Muscle layer of duodenum (tissue), 2 donors: ENCODE data around the gene MIER2.

Experiments used
- H3K27ac ChIP-seq: one replicate; pipeline ENCODE4 v1.7.0; 2013; ENCODE audit warnings: mild to moderate bottlenecking, low read length
- H3K27me3 ChIP-seq: one replicate; pipeline ENCODE4 v1.7.0; 2013; ENCODE audit warnings: low read depth, mild to moderate bottlenecking, control low read depth, low read length
- H3K36me3 ChIP-seq, 2 donors: one replicate each; pipeline ENCODE4 v1.7.0; 2013; ENCODE audit warnings: low read length in 2 of 2, control low read depth in 1 of 2, mild to moderate bottlenecking in 1 of 2; ENCODE audit not compliant: insufficient read depth in 2 of 2, control insufficient read depth in 1 of 2
- H3K4me1 ChIP-seq, 2 donors: one replicate each; pipeline ENCODE4 v1.7.0; 2013; ENCODE audit warnings: low read length in 2 of 2, mild to moderate bottlenecking in 2 of 2, control low read depth in 1 of 2, moderate library complexity in 1 of 2; ENCODE audit not compliant: insufficient read depth in 2 of 2, control insufficient read depth in 1 of 2
- H3K4me3 ChIP-seq, 2 donors: one replicate each; pipeline ENCODE4 v1.7.0; 2013; ENCODE audit warnings: low read length in 2 of 2, low read depth in 1 of 2, mild to moderate bottlenecking in 1 of 2
- H3K9me3 ChIP-seq, 2 donors: one replicate each; pipeline ENCODE4 v1.7.0; 2013; ENCODE audit warnings: low read length in 2 of 2, control low read depth in 1 of 2, mild to moderate bottlenecking in 1 of 2; ENCODE audit not compliant: control insufficient read depth in 1 of 2
- donor health status: healthy.

The MIER2 gene

DNA sequence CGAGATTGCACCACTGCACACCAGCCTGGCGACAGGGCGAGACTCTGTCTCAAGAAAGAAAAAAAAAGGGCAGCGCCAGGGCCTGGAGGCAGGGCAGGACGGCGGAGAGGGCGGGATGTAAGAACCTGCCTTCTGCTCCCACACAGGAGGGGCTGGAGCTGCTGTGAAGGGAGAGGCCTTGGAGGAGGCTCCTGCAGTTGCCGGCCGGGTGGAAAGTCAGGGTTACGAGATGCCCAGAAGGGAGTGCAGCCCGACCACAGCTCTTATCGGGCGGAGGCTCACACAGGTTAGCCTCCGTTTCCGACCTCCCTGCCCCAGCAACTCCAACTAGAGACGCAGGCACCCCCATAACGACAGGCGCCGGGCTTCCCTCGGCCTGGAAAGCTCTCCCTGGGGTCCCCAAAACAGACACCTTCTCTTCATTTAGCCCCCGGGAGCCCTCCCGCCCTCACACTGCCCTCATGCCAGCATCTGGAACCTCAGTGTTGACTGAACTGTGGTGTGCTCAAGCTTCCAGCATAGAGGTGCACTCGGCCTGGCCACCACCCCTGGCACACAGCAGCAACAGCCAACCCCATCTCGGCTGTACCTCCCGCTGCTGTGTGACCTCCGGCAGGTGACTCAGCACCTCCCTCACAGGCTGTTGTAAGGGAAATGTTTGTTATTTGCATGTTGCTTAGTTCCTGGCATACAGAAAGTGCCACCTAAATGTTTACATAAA is 54.8 kb downstream of the MIER2 start:
- Histone ChIP-seq H3K36me3 (no peaks in the 10 kb centered on the region), H3K27ac (peak overlapping the region; percentile 12), H3K4me1 (peaks cover 8 to 26% of the 10 kb centered on the region in 2 donors), H3K4me3 (peak overlapping the region in 1 of 2 donors; percentile 62), H3K27me3 (peaks cover 24% of the 10 kb centered on the region), H3K9me3 (no peaks in the 10 kb centered on the region)

DNA sequence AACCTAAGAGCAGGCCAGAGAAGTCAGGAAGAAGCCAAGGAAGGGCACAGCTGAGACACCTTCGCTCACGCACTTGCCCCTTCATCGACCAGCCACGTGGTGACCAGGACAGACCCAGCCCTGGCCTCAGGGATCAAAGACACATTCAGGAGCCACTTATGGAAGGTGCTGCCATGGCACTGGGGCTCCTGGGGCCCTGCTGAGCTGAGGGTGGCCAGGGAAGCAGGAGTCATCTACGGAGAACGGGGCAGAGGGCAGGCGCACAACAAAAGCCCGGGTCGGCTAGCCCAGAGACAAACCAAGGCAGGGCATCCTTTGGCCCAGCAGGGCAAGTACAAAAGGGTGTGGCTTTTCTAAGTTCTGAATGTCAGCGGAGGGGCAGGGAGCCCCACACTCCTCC is 55.7 kb downstream of the MIER2 start:
- H3K4me3 ChIP-seq: no peak overlapping the region
- H3K36me3 ChIP-seq: no peaks in the 10 kb centered on the region
- no peak overlapping the region for H3K27ac ChIP-seq
- H3K4me1 ChIP-seq: peaks cover 0 to 17% of the 10 kb centered on the region in 2 donors
- peaks cover 17% of the 10 kb centered on the region for H3K27me3 ChIP-seq
- no peaks in the 10 kb centered on the region for H3K9me3 ChIP-seq

DNA sequence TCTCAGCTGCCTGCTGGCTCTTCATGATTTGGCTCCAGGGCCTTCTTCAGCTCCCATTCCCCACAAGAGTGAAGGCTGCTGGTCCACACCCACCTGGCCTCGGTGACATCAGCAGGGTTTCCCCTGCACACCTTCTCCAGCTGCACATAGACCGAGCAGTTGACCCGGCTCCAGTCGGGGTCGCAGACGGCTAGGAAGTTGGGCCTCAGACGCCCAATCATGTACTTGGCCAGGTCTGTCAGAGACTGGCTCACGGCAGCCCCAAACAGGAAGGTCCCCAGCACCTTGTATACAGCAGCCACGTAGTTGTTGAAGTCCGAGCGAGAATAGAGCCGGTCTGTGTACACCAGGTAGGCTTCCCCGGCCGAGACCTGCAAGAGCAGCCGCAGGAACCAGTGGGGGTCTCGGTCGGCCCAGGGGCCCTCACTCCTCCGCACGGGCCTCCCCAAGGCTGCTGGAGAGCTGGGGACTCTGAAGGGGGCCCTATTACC is 57.2 kb downstream of the MIER2 start:
- Histone ChIP-seq H3K27me3 (peaks cover 7% of the 10 kb centered on the region), H3K27ac (no peak overlapping the region), H3K4me1 (peaks cover 0 to 16% of the 10 kb centered on the region in 2 donors), H3K9me3 (no peaks in the 10 kb centered on the region), H3K36me3 (no peaks in the 10 kb centered on the region), H3K4me3 (no peak overlapping the region)

- H3K4me3 ChIP-seq: no peak overlapping the region
- no peaks in the 10 kb centered on the region for H3K4me1 ChIP-seq
- no peaks in the 10 kb centered on the region for H3K36me3 ChIP-seq
- no peaks in the 10 kb centered on the region for H3K9me3 ChIP-seq
- no peaks in the 10 kb centered on the region for H3K27me3 ChIP-seq
- no peak overlapping the region for H3K27ac ChIP-seq
Measured at GRCh38 chr19:283395-283794, 61.2 kb downstream of the MIER2 start.

- Histone ChIP-seq H3K4me3 (no peak overlapping the region), H3K27ac (no peak overlapping the region), H3K9me3 (no peaks in the 10 kb centered on the region), H3K4me1 (no peaks in the 10 kb centered on the region), H3K27me3 (no peaks in the 10 kb centered on the region), H3K36me3 (no peaks in the 10 kb centered on the region)
Measured at GRCh38 chr19:282501-282900, 62.1 kb downstream of the MIER2 start.

- Histone ChIP-seq H3K4me1 (no peaks in the 10 kb centered on the region), H3K36me3 (no peaks in the 10 kb centered on the region), H3K27me3 (no peaks in the 10 kb centered on the region), H3K27ac (no peak overlapping the region), H3K9me3 (no peaks in the 10 kb centered on the region), H3K4me3 (no peak overlapping the region)
Measured at GRCh38 chr19:281992-282391, 62.6 kb downstream of the MIER2 start.

DNA sequence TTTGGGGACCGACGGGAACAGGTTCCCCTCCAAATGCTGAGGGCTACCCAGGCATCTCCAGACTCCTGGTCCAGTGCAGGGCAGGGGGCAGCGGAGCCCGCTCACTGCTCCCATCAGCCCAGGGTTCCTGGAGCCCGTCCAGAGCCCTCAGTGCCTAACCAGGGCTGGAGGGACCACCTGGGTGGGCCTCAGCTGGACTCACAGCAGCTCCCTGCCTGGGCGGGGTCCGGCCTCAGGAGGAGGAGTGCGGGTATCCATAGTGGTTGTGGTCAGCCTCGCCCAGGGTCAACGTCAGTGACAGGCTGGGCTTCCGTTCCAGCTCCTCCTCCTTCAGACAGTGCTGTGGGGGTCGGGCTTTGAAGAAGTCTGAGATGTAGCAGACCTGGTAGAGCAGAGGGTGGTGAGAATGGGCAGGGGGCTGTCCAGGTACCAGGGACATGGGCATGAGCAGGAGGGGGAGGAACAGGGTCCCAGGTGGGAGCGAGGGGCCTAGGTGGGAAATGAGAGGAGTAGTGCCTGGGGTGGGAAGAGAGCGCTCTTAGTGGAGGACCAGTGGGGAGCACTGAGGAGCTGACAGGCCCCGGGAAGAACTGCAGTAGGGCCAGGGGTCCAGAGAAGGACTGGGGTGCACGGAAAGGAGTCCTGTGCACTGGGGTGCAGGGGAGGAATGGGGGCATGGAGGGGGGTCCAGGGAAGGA is 63.3 kb downstream of the MIER2 start:
- Histone ChIP-seq H3K27me3 (no peaks in the 10 kb centered on the region), H3K9me3 (no peaks in the 10 kb centered on the region), H3K36me3 (no peaks in the 10 kb centered on the region), H3K27ac (no peak overlapping the region), H3K4me1 (no peaks in the 10 kb centered on the region), H3K4me3 (no peak overlapping the region)

DNA sequence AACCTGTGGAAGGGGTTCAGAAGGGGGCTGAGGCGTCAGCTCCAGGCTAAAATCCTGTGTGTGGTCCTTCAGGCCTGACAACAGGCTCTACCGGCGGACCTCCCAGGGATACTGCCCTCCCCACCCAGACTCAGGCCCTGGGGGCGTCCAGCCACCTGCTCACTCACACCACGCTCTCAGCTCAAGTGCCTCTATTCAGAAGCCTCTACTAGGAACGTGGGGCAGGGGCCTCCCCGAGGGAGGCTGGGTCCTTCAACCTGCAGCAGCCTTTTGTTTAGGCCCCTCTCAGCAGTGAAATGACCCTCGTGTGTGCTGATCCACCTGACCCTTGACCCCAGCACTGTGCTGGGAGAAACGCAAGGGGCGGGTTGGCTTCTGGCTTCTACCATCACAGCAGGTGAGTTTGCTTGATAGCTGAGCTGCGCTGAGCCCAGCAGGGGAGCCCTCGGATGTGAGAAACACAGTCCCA is 64.0 kb downstream of the MIER2 start:
- Histone ChIP-seq H3K27me3 (no peaks in the 10 kb centered on the region), H3K4me3 (no peak overlapping the region), H3K36me3 (no peaks in the 10 kb centered on the region), H3K4me1 (no peaks in the 10 kb centered on the region), H3K9me3 (no peaks in the 10 kb centered on the region), H3K27ac (no peak overlapping the region)

GRCh38 chr19:279656-280055 is 64.9 kb downstream of the MIER2 start:
- Histone ChIP-seq H3K4me1 (no peaks in the 10 kb centered on the region), H3K27me3 (no peaks in the 10 kb centered on the region), H3K36me3 (no peaks in the 10 kb centered on the region), H3K4me3 (no peak overlapping the region), H3K27ac (no peak overlapping the region), H3K9me3 (no peaks in the 10 kb centered on the region)

DNA sequence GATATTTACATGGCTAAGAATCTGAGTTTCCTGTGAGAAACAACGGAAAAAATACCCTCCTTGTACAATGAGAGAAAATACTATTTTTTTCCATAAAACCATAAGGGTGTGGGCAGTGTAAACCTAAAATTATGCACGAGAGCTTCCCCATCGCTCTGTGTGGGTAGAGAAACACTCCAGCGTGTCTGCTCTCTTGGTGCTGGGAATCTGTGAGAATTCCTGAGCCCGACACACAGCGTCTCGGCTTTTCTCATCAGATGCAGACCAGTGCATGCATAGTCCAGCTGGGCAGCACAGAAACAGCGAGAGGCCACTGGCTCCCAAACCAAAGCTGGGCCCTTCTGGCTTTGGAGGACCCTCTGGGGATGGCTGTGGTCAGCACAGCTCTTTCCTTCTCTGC is 65.4 kb downstream of the MIER2 start:
- Histone ChIP-seq H3K9me3 (no peaks in the 10 kb centered on the region), H3K4me1 (no peaks in the 10 kb centered on the region), H3K36me3 (no peaks in the 10 kb centered on the region), H3K27ac (no peak overlapping the region), H3K27me3 (no peaks in the 10 kb centered on the region), H3K4me3 (no peak overlapping the region)

DNA sequence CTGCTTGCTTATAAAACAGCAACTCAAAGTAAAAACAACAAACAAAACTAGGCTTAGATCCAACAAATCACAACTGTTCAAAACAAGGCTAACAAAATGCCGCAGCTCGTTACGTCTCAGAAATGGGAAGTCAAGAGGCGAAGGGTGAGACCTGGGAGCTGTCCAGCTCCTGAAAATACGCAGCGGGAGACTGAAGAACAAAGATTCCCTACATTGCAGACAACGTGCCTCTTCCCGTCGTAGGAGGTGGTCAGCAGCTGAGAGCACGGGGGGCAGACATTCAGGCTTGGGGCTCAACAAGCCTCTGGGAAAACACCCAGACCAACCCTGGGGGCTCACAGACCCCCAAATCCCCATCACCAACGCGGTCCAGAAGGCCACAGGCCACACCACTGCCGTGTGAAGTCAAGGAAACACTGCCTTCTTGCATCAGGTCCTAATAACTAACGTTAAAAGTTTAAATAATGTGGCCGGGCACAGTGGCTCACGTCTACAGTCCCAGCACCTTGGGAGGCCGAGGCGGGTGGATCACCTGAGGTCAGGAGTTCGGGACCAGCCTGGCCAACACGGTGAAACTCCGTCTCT is 66.9 kb downstream of the MIER2 start:
- H3K4me1 ChIP-seq: no peaks in the 10 kb centered on the region
- H3K36me3 ChIP-seq: no peaks in the 10 kb centered on the region
- H3K9me3 ChIP-seq: no peaks in the 10 kb centered on the region
- H3K27me3 ChIP-seq: no peaks in the 10 kb centered on the region
- H3K27ac ChIP-seq: no peak overlapping the region
- H3K4me3 ChIP-seq: no peak overlapping the region
